CD1c-positive myeloid dendritic cell (primary cell): ENCODE data around the gene KIF11.
"Not testable (repeated sequence)": the region's sequence is repeated elsewhere in the genome, so short reads cannot be mapped to it uniquely, and the experiment has no call there.

ENCODE experiments used
- DNase-seq: peaks from one replicate; pipeline ENCODE4 v3.0.0-alpha.2; 2016; ENCODE audit errors: extremely low spot score

Gene KIF11

GRCh38 chr10:92590623-92591549 lies 2.0 kb upstream of the KIF11 start:
- peak; percentile 39 for DNase-seq

GRCh38 chr10:92591550-92592022 lies 1.3 kb upstream of the KIF11 start:
- peak; percentile 97 for DNase-seq

- DNase-seq, result peak; percentile 18
These were observed 974 bp downstream of the KIF11 start for GRCh38 chr10:92593619-92594588.

- no peak for DNase-seq
These were observed 2.6 kb downstream of the KIF11 start for GRCh38 chr10:92595505-92595904.

- DNase-seq, result no peak
These were observed 5.4 kb downstream of the KIF11 start for GRCh38 chr10:92598321-92598720.

- no peak for DNase-seq
These were observed 11.9 kb downstream of the KIF11 start for GRCh38 chr10:92604841-92605240.

GRCh38 chr10:92615515-92615914 lies 22.6 kb downstream of the KIF11 start:
- DNase-seq, result no peak

GRCh38 chr10:92619368-92619767 lies 26.4 kb downstream of the KIF11 start:
- no peak for DNase-seq

GRCh38 chr10:92627845-92628480 lies 35.0 kb downstream of the KIF11 start:
- no peak for DNase-seq

- DNase-seq, result no peak
These were observed 37.0 kb downstream of the KIF11 start for GRCh38 chr10:92629945-92630344.

- DNase-seq, result no peak
These were observed 45.1 kb downstream of the KIF11 start for GRCh38 chr10:92638037-92638436.

GRCh38 chr10:92640107-92640506 lies 47.2 kb downstream of the KIF11 start:
- DNase-seq, result no peak

GRCh38 chr10:92641492-92641891 lies 48.6 kb downstream of the KIF11 start:
- no peak for DNase-seq

- DNase-seq, result peak; percentile 3
These were observed 52.0 kb downstream of the KIF11 start for GRCh38 chr10:92644921-92645320.

- DNase-seq, result not testable (repeated sequence)
These were observed 57.9 kb downstream of the KIF11 start for GRCh38 chr10:92650864-92651263.

GRCh38 chr10:92655426-92655825 lies 62.5 kb downstream of the KIF11 start:
- no peak for DNase-seq

- DNase-seq, result no peak
These were observed 63.5 kb downstream of the KIF11 start for GRCh38 chr10:92656266-92656961.

GRCh38 chr10:92657024-92657423 lies 64.1 kb downstream of the KIF11 start:
- DNase-seq, result no peak

GRCh38 chr10:92662848-92663247 lies 69.9 kb downstream of the KIF11 start:
- no peak for DNase-seq

- DNase-seq, result no peak
These were observed 71.4 kb downstream of the KIF11 start for GRCh38 chr10:92664322-92664721.

GRCh38 chr10:92667078-92667477 lies 74.1 kb downstream of the KIF11 start:
- DNase-seq, result no peak
